Spleen (tissue), 11 donors: Measurements from ENCODE around the gene ZNF214. TPM values are rescaled to one million over a fixed set of nuclear protein-coding genes. Genes with fewer than 3 reads are reported as not detected.
"Not testable (repeated sequence)": the region's sequence is repeated elsewhere in the genome, so short reads cannot be mapped to it uniquely, and the experiment has no call there.

Experiments used
- DNase-seq: peaks from one replicate; pipeline ENCODE4 v3.0.0-alpha.2; 2020
- H3K27ac ChIP-seq, 8 donors: fragments of 200-600 bp; sonication (generic) in 7 of 8; 1 replicate in 4 of 8; 2 replicates in 4 of 8; pipeline versions ENCODE4 v1.5.0 to v1.8.0; 2016 to 2021; ENCODE audit warnings: inconsistent platforms in 4 of 8, mild to moderate bottlenecking in 4 of 8, moderate library complexity in 1 of 8
- H3K27me3 ChIP-seq, 7 donors: fragments of 200-600 bp; sonication (generic) in 6 of 7; replicated peaks in 1 of 7; 1 replicate in 4 of 7; 2 replicates in 3 of 7; pipeline versions ENCODE4 v1.5.0 to v1.8.0; 2016 to 2021; ENCODE audit warnings: inconsistent platforms in 3 of 7, mild to moderate bottlenecking in 1 of 7
- H3K36me3 ChIP-seq, 6 donors: fragments of 200-600 bp; sonication (generic) in 5 of 6; 1 replicate in 4 of 6; 2 replicates in 2 of 6; pipeline versions ENCODE4 v1.5.0 to v1.8.0; 2016 to 2021; ENCODE audit warnings: inconsistent platforms in 2 of 6
- H3K4me1 ChIP-seq, 6 donors: fragments of 200-600 bp; sonication (generic) in 5 of 6; 1 replicate in 3 of 6; 2 replicates in 3 of 6; pipeline versions ENCODE4 v1.5.0 to v1.8.0; 2016 to 2021; ENCODE audit warnings: inconsistent platforms in 3 of 6
- H3K4me3 ChIP-seq, 8 donors: fragments of 200-600 bp; sonication (generic) in 7 of 8; 1 replicate in 4 of 8; 2 replicates in 4 of 8; pipeline versions ENCODE4 v1.5.0 to v1.8.0; 2016 to 2021; ENCODE audit warnings: inconsistent platforms in 4 of 8, mild to moderate bottlenecking in 4 of 8, moderate library complexity in 2 of 8
- H3K9me3 ChIP-seq, 8 donors: fragments of 200-600 bp; sonication (generic) in 7 of 8; 1 replicate in 4 of 8; 2 replicates in 4 of 8; pipeline versions ENCODE4 v1.5.0 to v1.8.0; 2016 to 2021; ENCODE audit warnings: inconsistent platforms in 4 of 8
- CTCF ChIP-seq, 11 experiments: fragments of 200-600 bp in 7 of 11; fragments of 450-650 bp in 4 of 11; sonication (generic) in 4 of 11; IDR thresholded peaks in 8 of 11; conservative IDR thresholded peaks in 3 of 11; 1 replicate in 7 of 11; 2 replicates in 4 of 11; pipeline versions ENCODE4 v1.4.0 to v1.8.0; 2016 to 2021; ENCODE audit warnings: antibody characterized with exemption in 11 of 11, inconsistent platforms in 4 of 11, mild to moderate bottlenecking in 1 of 11
- POLR2A ChIP-seq, 3 donors: fragments of 450-650 bp; IDR thresholded peaks; one replicate each; pipeline ENCODE4 v1.5.1; 2017; ENCODE audit warnings: antibody characterized with exemption in 3 of 3, mild to moderate bottlenecking in 1 of 3
- POLR2AphosphoS5 ChIP-seq, 3 donors: sonication (generic); formaldehyde crosslinking; IDR thresholded peaks; one replicate each; pipeline ENCODE4 v1.5.1; 2017; ENCODE audit warnings: antibody characterized with exemption in 3 of 3
- whole genome bisulfite sequencing, 5 donors: extraction: QIAGEN DNeasy Blood & Tissue Kit in 3 of 5; methylation state at CpG; one replicate each; pipeline versions ENCODE4 v1.1.5 to v1.1.7; 2013 to 2018; 5-methylcytosine and 5-hydroxymethylcytosine counted together
- intact Hi-C: fragments of 100-400 bp; cut with DNase I; formaldehyde crosslinking; loops from one replicate; pipeline ENCODE4 v1.15.0; 2023; ENCODE audit warnings: low total_unique reads
- polyA plus RNA-seq, 3 donors: library from polyadenylated mRNA; stranded (reverse); fragments of 200-250 nt; gene quantifications; one replicate each; pipeline ENCODE4 v1.2.1, GENCODE V29; 2013
- total RNA-seq, 7 donors: library from RNA; depleted of rRNA in 3 of 7; stranded (reverse); fragments of >200 nt in 3 of 7; fragmentation: NEBNext Ultra II Directional in 4 of 7; extraction: Animal tissue kit (Norgen Biotek cat#: 25700) in 4 of 7; gene quantifications; one replicate each; pipeline versions ENCODE4 v1.1.0 to v1.2.1, GENCODE V29; 2016 to 2021
- donor health status: healthy with polysubstance abuse.
- donor health status: DM: no; HTN: no; CAD: no; lungs with moderate emphysema.
- donor health status: DM: no; HTN: no; CAD: no.
- donor health status: Bipolar disorder and iron deficiency.
- donor health status: healthy.
- donor health status: DM: no; HTN: no; CAD: no.
- donor health status: DM: yes; HTN: yes; CAD: no.

Gene ZNF214
- total and polyA plus RNA-seq, 10 donors: 0.06 to 1.5 (median 0.59) TPM; not detected in 1

- no peaks in the 10 kb centered on the region for H3K4me1 ChIP-seq
- H3K27ac ChIP-seq: no peak overlapping the region
- no peak overlapping the region for H3K4me3 ChIP-seq
- TF ChIP-seq POLR2AphosphoS5 (IDR thresholded peaks at IDR 0.05) (no peak), POLR2A (IDR thresholded peaks at IDR 0.05) (no peak), CTCF (IDR thresholded peaks at IDR 0.05 in 8 of 11, conservative IDR thresholded peaks at IDR 0.05 in 3 of 11) (no peak)
- no peak for DNase-seq
- no peaks in the 10 kb centered on the region for H3K27me3 ChIP-seq
- H3K9me3 ChIP-seq: peaks cover 0 to 24% (median 16%) of the 10 kb centered on the region in 8 donors
- no peaks in the 10 kb centered on the region for H3K36me3 ChIP-seq
- intact Hi-C loops: no loop called here
- WGBS, 5 donors: 76 to 97% (median 95%) methylated on average over 1 of the region's 1 CpG
These were observed 51.3 kb downstream of the ZNF214 start for GRCh38 chr11:6968816-6969215.

- no peak overlapping the region for H3K4me3 ChIP-seq
- H3K4me1 ChIP-seq: no peaks in the 10 kb centered on the region
- no peak overlapping the region for H3K27ac ChIP-seq
- DNase-seq: no peak
- H3K9me3 ChIP-seq: peaks cover 0 to 14% (median 9%) of the 10 kb centered on the region in 8 donors
- TF ChIP-seq POLR2AphosphoS5 (IDR thresholded peaks at IDR 0.05) (no peak), CTCF (IDR thresholded peaks at IDR 0.05 in 8 of 11, conservative IDR thresholded peaks at IDR 0.05 in 3 of 11) (no peak), POLR2A (IDR thresholded peaks at IDR 0.05) (no peak)
- 81 to 94% (median 86%) methylated on average over 1 of the region's 1 CpG for whole genome bisulfite sequencing, 5 donors
- H3K27me3 ChIP-seq: no peaks in the 10 kb centered on the region
- intact Hi-C loops: no loop called here
- H3K36me3 ChIP-seq: no peaks in the 10 kb centered on the region
These were observed 57.5 kb downstream of the ZNF214 start for GRCh38 chr11:6962673-6963072.

- Histone ChIP-seq H3K27me3 (no peaks in the 10 kb centered on the region), H3K9me3 (peaks cover 0 to 9% (median 5%) of the 10 kb centered on the region in 8 donors), H3K36me3 (no peaks in the 10 kb centered on the region), H3K4me1 (no peaks in the 10 kb centered on the region), H3K27ac (no peak overlapping the region), H3K4me3 (no peak overlapping the region)
- no peak for DNase-seq
- intact Hi-C loops: no loop called here
- no peak for TF ChIP-seq POLR2A (IDR thresholded peaks at IDR 0.05)
- TF ChIP-seq POLR2AphosphoS5 (IDR thresholded peaks at IDR 0.05): no peak
- no peak for TF ChIP-seq CTCF (IDR thresholded peaks at IDR 0.05 in 8 of 11, conservative IDR thresholded peaks at IDR 0.05 in 3 of 11)
These were observed 58.0 kb downstream of the ZNF214 start for GRCh38 chr11:6962141-6962540.

GRCh38 chr11:6954248-6954647 lies 65.9 kb downstream of the ZNF214 start:
- DNase-seq, H3K4me3 ChIP-seq, intact Hi-C loops, H3K4me1 ChIP-seq, H3K27me3 ChIP-seq, H3K27ac ChIP-seq: not testable (repeated sequence)
- H3K36me3 ChIP-seq: peaks cover 0 to 11% (median 0%) of the 10 kb centered on the region in 6 donors
- peaks cover 0 to 16% (median 0%) of the 10 kb centered on the region in 8 donors for H3K9me3 ChIP-seq
- 89 to 93% (median 93%) methylated on average over 6 to 10 of the region's 10 CpGs for WGBS, 5 donors

Other genes with a start within 250 kb of the ZNF214 start
- under 1 TPM in 5 of 7 donors, not detected in 2; 0.15 to 0.34 (median 0.20) TPM for gene OR2AG2, start 248.4 kb downstream of the ZNF214 start, total RNA-seq
- gene OR2AG2, start 248.4 kb downstream of the ZNF214 start, polyA plus RNA-seq: under 1 TPM in 1 of 3 donors, not detected in 2; 0.03 TPM
- under 1 TPM in 2 of 7 donors, not detected in 5; 0.20 to 0.26 TPM for gene OR2AG1, start 237.3 kb downstream of the ZNF214 start, total RNA-seq
- gene OR2AG1, start 237.3 kb downstream of the ZNF214 start, polyA plus RNA-seq: not detected
- under 1 TPM; 0.07 to 0.85 (median 0.39) TPM for gene OR6A2, start 220.7 kb downstream of the ZNF214 start, total RNA-seq
- not detected for gene OR6A2, start 220.7 kb downstream of the ZNF214 start, polyA plus RNA-seq
- gene OR10A5, start 174.7 kb downstream of the ZNF214 start, total RNA-seq: not detected
- not detected for gene OR10A5, start 174.7 kb downstream of the ZNF214 start, polyA plus RNA-seq
- gene OR10A2, start 157.3 kb downstream of the ZNF214 start, total RNA-seq: not detected
- gene OR10A2, start 157.3 kb downstream of the ZNF214 start, polyA plus RNA-seq: not detected
- gene OR10A4, start 143.7 kb downstream of the ZNF214 start, total RNA-seq: not detected
- gene OR10A4, start 143.7 kb downstream of the ZNF214 start, polyA plus RNA-seq: not detected
- gene OR2D2, start 127.8 kb downstream of the ZNF214 start, total RNA-seq: under 1 TPM in 4 of 7 donors, not detected in 3; 0.43 to 0.94 (median 0.58) TPM
- gene OR2D2, start 127.8 kb downstream of the ZNF214 start, polyA plus RNA-seq: not detected
- not detected for gene OR2D3, start 99.3 kb downstream of the ZNF214 start, total RNA-seq
- gene OR2D3, start 99.3 kb downstream of the ZNF214 start, polyA plus RNA-seq: not detected
- gene ZNF215, start 93.9 kb downstream of the ZNF214 start, total RNA-seq: 1 to 10 TPM; 2.6 to 8.4 (median 4.5) TPM
- 1 to 10 TPM in 1 of 3 donors, under 1 TPM in 2; 0.26 to 1.3 (median 0.54) TPM for gene ZNF215, start 93.9 kb downstream of the ZNF214 start, polyA plus RNA-seq
- 1 to 10 TPM in 2 of 7 donors, under 1 TPM in 5; 0.17 to 1.5 (median 0.28) TPM for gene NLRP14, start 133 bp upstream of the ZNF214 start, total RNA-seq
- gene NLRP14, start 133 bp upstream of the ZNF214 start, polyA plus RNA-seq: under 1 TPM in 1 of 3 donors, not detected in 2; 0.02 TPM
- gene RBMXL2, start 68.7 kb upstream of the ZNF214 start, total RNA-seq: under 1 TPM in 4 of 7 donors, not detected in 3; 0.20 to 0.52 (median 0.45) TPM
- gene RBMXL2, start 68.7 kb upstream of the ZNF214 start, polyA plus RNA-seq: not detected
- under 1 TPM in 3 of 7 donors, not detected in 4; 0.10 to 0.39 (median 0.14) TPM for gene SYT9, start 231.6 kb upstream of the ZNF214 start, total RNA-seq
- under 1 TPM; 0.02 to 0.06 (median 0.02) TPM for gene SYT9, start 231.6 kb upstream of the ZNF214 start, polyA plus RNA-seq